Activated B cell treated with CpG ODN at 0.5 μM for 24 hours (primary cell): ENCODE data around the gene TNIP2. TPM values are rescaled to one million over a fixed set of nuclear protein-coding genes. Genes with fewer than 3 reads are reported as not detected.

Source experiments
- ATAC-seq: fragments of 200-7000 bp; cut with Tn5 transposase; one replicate; pipeline ENCODE4 v1.10.0; 2021; ENCODE audit warnings: low read depth, mild to moderate bottlenecking, moderate library complexity
- CTCF ChIA-PET: fragments of 350-600 bp; sonication (Branson Sonifier 250); formaldehyde crosslinking; loops from one replicate; lab custom pipeline; 2021; ENCODE audit warnings: antibody characterized with exemption; lab: Charles Lee
- POLR2A ChIA-PET: fragments of 350-600 bp; sonication (Branson Sonifier 250); formaldehyde crosslinking; loops from one replicate; lab custom pipeline; 2021; ENCODE audit warnings: antibody characterized with exemption; lab: Charles Lee
- DNase-seq: peaks from one replicate; pipeline ENCODE4 v3.0.0; 2022
- H3K27ac Mint-ChIP-seq: one replicate; pipeline ENCODE4 v1.8.0; 2020; ENCODE audit warnings: mixed read lengths
- H3K27me3 Mint-ChIP-seq: one replicate; pipeline ENCODE4 v1.8.0; 2021; ENCODE audit warnings: mixed read lengths
- H3K36me3 Mint-ChIP-seq: one replicate; pipeline ENCODE4 v1.8.0; 2021; ENCODE audit warnings: low read depth, mixed read lengths
- H3K4me1 Mint-ChIP-seq: one replicate; pipeline ENCODE4 v1.8.0; 2021; ENCODE audit warnings: mixed read lengths
- H3K4me3 Mint-ChIP-seq: one replicate; pipeline ENCODE4 v1.8.0; 2020; ENCODE audit warnings: mild to moderate bottlenecking, mixed read lengths
- H3K9me3 Mint-ChIP-seq: one replicate; pipeline ENCODE4 v1.8.0; 2020; ENCODE audit warnings: mixed read lengths
- CTCF ChIP-seq: fragments of 200-600 bp; IDR thresholded peaks from one replicate; pipeline ENCODE4 v1.8.0; 2022; ENCODE audit warnings: antibody characterized with exemption, mild to moderate bottlenecking
- intact Hi-C: fragments of 100-400 bp; cut with micrococcal nuclease; formaldehyde crosslinking; loops from one replicate; pipeline ENCODE4 v1.15.1; 2024
- total RNA-seq: library from RNA; stranded (reverse); gene quantifications from 2 replicates; pipeline ENCODE4 v1.2.3, GENCODE V29; 2022

The TNIP2 gene
- 79.1 and 83.2 TPM in 2 replicates for total RNA-seq

DNA sequence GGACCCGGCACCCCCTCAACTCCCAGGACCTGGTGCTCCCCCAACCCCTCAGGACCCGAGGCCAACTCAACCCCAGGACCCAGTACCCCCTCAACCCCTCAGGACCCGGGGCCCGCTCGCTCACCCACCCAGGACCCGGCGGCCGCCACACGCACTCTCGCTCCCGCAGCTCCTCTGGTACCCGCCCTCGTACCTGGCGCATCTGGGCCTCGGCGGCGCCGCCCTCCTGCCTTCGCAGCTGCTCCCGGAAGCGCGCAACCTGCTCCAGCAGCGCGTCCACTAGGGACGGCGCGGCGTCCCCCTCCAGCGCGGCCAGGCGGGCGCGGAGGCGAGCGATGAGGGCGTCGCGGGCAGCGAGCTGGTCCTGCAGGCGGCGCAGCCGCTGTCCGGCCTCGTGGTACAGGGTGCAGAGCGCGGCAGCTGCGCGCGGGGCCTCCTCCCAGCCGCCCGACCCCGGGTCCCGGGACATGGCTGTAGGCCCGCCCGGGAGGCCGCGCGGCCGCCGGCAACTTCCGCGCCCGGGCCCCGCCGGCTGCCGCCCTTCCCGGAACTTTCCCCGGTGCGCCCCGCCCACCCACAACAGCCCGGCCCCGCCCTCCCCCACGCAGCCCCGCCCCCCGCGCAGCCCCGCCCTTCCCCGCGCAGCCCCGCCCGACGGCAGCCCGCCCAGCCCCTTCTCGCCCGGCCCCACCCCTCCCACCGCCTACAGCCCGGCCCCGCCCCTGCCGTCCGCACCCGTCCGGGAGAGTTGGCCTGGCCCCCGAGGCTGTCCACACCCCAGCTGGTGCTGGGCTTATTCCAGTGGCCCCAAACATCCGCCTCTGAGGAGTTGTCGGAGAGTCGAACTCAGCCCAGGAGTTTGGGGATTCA, at the start of gene TNIP2:
TNIP2 (minus strand) TSS at position 516 of the 870 bp plus-strand sequence; CDS start at position 469, 47 bp downstream.
- H3K4me3 Mint-ChIP-seq: peak within 1 kb of the TSS; percentile 81
- ChIA-PET POLR2A (interaction anchor here (0.5 to 3.4 kb wide), 11 partner anchors 9 to 441 kb away, joined by 3 to 40 read pairs (median 4); partner anchors contain the start of genes ADD1 and RNF4), CTCF (interaction anchor here (0.7 kb wide), 1 partner anchor 123 kb away, joined by 4 read pairs; no protein-coding TSS in a partner anchor)
- no peaks in the 10 kb centered on the region for H3K9me3 Mint-ChIP-seq
- TF ChIP-seq CTCF: no peak
- H3K27me3 Mint-ChIP-seq: no peaks in the 10 kb centered on the region
- ATAC-seq (peak; percentile 86), DNase-seq (peak; percentile 81)
- intact Hi-C loops: loop anchor here (1.0 to 5.0 kb wide), 3 partner anchors 10 to 161 kb away; no protein-coding TSS in a partner anchor
- H3K36me3 Mint-ChIP-seq: peaks cover 16% of the 10 kb centered on the region
- peaks cover 38% of the 10 kb centered on the region for H3K4me1 Mint-ChIP-seq
- peak within 1 kb of the TSS; percentile 57 for H3K27ac Mint-ChIP-seq

DNA sequence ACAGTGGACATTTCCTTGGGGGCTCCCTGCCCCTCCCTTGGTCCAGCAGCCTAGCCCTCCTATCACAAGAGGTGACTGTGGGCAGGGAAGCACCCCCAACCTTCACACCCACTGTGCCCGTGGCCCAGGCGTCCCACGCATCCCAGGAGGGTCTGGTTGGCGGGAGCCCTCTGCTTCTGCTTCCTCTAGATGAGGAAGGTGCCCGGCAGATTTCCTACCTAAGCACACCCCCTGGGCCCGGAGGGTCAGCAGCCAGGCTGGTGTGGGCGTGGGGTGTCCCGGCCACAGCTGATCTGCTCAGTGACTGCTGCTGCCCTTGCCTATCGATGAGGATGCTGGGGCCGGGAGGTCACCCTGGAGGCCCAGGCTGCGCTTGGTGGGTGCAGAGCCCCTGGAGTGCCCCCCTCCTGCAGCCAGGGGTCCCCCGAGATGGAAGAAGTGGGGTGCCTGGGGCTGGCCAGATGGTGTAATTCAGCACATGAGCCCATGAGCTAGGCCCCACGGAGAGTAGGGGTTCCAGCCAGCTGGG, 48.9 kb upstream of the TNIP2 start:
- intact Hi-C loops: no loop called here
- H3K27ac Mint-ChIP-seq: peak overlapping the region; percentile 92

GRCh38 chr4:2804449-2804972, 48.4 kb upstream of the TNIP2 start:
- Mint-ChIP-seq H3K27ac (peak overlapping the region; percentile 92), H3K36me3 (no peaks in the 10 kb centered on the region), H3K4me3 (peak overlapping the region; percentile 59), H3K4me1 (peaks cover 81% of the 10 kb centered on the region), H3K27me3 (no peaks in the 10 kb centered on the region), H3K9me3 (no peaks in the 10 kb centered on the region)
- intact Hi-C loops: no loop called here
- no peak for DNase-seq
- no peak for ATAC-seq
- TF ChIP-seq CTCF: no peak
- ChIA-PET CTCF (no interaction called here), POLR2A (interaction anchor here (1.0 to 1.8 kb wide), 3 partner anchors 9 to 17 kb away, joined by 3 to 8 read pairs (median 4); no protein-coding TSS in a partner anchor)

More for the DNA sequence above, 48.9 kb upstream of the TNIP2 start:
- H3K4me1 Mint-ChIP-seq: peaks cover 83% of the 10 kb centered on the region
- TF ChIP-seq CTCF: no peak
- ChIA-PET CTCF (no interaction called here), POLR2A (interaction anchor here (1.0 to 2.0 kb wide), 4 partner anchors 8 to 30 kb away, joined by 3 to 7 read pairs (median 4); no protein-coding TSS in a partner anchor)
- no peaks in the 10 kb centered on the region for H3K27me3 Mint-ChIP-seq
- H3K9me3 Mint-ChIP-seq: no peaks in the 10 kb centered on the region
- ATAC-seq (no peak), DNase-seq (no peak)
- peak overlapping the region; percentile 60 for H3K4me3 Mint-ChIP-seq
- no peaks in the 10 kb centered on the region for H3K36me3 Mint-ChIP-seq

- Mint-ChIP-seq H3K27me3 (no peaks in the 10 kb centered on the region), H3K4me1 (peaks cover 84% of the 10 kb centered on the region), H3K36me3 (no peaks in the 10 kb centered on the region), H3K9me3 (no peaks in the 10 kb centered on the region), H3K4me3 (no peak overlapping the region), H3K27ac (peak overlapping the region; percentile 92)
- ATAC-seq (no peak), DNase-seq (no peak)
- no peak for TF ChIP-seq CTCF
- CTCF ChIA-PET: interaction anchor here (1.1 kb wide), 1 partner anchor 45 kb away, joined by 3 read pairs; no protein-coding TSS in a partner anchor
- POLR2A ChIA-PET: interaction anchor here (0.6 to 1.8 kb wide), 4 partner anchors 8 to 249 kb away, joined by 3 to 8 read pairs (median 5); no protein-coding TSS in a partner anchor
- intact Hi-C loops: no loop called here
Measured at GRCh38 chr4:2803624-2804448, 47.7 kb upstream of the TNIP2 start.
